Measurements from ENCODE around the gene CCDC184.
A peak's percentile ranks its signal among the peaks of the same experiment; 100 is the strongest.
"Not testable (repeated sequence)": the region's sequence is repeated elsewhere in the genome, so short reads cannot be mapped to it uniquely, and the experiment has no call there.

CCDC184 gene

GRCh38 chr12:48180424-48180823, 3.0 kb upstream of the CCDC184 start:
- no peak for DNase-seq

GRCh38 chr12:48180857-48181495, 2.5 kb upstream of the CCDC184 start:
- DNase-seq = no peak

- no peak for DNase-seq
Measured at GRCh38 chr12:48182631-48183030, 813 bp upstream of the CCDC184 start.

- no peak for DNase-seq
Measured at GRCh38 chr12:48183876-48184548, 568 bp downstream of the CCDC184 start.

DNA sequence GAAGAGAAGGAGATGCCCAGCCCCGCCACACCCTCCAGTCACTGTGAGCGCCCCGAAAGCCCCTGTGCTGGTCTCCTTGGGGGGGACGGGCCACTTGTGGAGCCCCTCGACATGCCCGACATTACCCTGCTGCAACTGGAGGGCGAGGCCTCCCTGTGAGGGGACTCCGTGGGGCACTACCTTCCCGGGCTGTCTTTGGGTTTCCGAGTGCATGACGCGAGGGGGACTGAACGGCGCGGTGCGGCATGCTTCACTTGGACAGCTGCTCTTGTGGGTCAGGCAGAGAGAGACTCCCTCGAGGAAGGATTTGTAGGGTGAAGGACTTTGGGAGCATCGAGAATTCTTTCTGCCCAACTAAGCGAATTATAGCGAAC, 1.1 kb downstream of the CCDC184 start:
- DNase-seq = no peak

GRCh38 chr12:48185181-48185919, 1.9 kb downstream of the CCDC184 start:
- no peak for DNase-seq

GRCh38 chr12:48187916-48188695, 4.7 kb downstream of the CCDC184 start:
- DNase-seq = no peak

GRCh38 chr12:48189331-48190125, 6.1 kb downstream of the CCDC184 start:
- DNase-seq = peak; percentile 68

DNA sequence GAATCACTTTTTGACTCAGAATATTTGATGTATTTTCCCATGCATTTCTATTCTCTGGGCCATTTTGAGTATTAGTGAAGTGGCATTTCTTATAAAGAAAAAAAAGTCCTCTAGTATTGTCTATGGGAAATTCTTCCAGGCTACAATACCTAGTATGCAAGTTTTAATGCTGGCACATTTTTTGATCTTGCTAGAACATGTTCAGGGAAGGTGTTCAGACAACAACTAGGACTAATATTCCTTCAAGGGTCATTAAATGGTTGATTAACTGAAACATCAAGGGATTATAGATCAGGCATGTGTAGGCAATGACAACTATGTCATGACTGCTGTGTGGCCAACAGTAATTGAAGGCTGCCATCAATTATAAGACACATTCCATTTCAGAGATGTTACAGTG, 7.7 kb downstream of the CCDC184 start:
- no peak for DNase-seq

GRCh38 chr12:48192861-48193260, 9.4 kb downstream of the CCDC184 start:
- DNase-seq = no peak

GRCh38 chr12:48193623-48194022, 10.2 kb downstream of the CCDC184 start:
- DNase-seq = no peak

DNA sequence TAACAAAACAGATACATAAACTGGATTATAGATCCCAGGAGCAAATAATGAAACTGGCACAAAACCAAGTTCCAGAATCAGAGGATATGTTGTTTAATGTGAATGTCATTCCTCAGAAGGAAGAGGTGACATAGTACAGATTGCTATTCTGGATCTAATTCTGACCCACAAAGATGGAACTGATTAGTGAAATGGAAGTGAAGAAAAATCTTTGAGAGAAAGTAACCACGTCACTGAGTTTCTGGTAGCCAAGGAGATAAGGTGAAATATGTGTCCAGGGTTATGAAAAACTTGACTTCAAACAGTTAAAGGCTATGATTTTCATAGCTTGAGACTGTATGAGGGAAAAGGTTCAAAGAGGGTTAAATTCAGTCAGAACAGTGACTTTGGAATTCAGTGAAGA, 11.4 kb downstream of the CCDC184 start:
- no peak for DNase-seq

- no peak for DNase-seq
Measured at GRCh38 chr12:48197549-48197970, 14.1 kb downstream of the CCDC184 start.

DNA sequence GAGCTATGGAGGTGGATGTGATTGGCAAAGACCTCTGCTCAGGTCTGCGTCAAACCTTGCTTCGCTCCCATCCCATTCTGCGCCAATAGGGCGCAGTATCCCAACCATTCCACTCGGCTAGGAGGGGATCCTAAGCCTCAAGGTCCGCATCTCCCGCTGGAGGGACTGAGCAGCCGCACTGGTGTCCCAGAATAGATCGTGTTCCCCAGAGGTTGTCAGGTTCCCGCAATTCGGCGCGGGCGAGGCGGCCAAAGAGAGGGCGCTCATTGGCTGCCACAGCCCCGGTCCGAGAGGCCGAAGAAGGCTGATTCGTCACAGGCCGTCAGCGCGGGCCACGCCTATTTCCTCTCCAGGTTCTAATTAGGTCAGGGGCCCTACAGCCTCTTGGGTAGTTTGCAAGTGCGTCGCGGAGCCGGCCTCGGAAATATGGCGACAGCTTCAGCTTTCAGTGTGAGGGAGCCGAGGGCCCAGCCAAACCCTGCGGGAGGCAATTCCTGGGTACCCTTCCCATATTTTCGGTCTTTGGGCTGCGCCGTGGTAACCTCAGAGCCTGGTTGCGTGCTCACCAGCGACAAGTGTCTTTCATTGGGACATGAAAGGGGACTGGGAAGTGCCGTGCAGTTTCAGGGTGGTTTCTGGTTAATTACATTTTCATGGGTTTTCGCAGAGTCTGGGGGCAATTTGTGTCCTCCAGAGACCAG, 14.7 kb downstream of the CCDC184 start:
- DNase-seq = peak; percentile 85

DNA sequence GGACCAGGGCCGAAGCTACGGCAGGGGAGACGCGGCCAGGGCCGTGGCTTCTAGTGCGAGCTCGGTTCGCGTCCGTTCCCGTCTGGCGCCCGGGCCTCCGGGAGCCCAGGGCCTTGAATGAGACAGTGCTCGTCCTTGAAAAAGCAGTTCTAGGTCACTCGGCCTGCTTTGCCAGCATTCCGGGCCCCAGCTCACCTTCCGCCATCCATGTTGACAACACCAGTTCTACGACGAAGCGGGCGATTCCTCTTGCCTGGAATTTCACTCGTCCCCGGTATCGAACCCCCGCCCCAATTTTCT, 15.2 kb downstream of the CCDC184 start:
- DNase-seq = peak; percentile 27

DNA sequence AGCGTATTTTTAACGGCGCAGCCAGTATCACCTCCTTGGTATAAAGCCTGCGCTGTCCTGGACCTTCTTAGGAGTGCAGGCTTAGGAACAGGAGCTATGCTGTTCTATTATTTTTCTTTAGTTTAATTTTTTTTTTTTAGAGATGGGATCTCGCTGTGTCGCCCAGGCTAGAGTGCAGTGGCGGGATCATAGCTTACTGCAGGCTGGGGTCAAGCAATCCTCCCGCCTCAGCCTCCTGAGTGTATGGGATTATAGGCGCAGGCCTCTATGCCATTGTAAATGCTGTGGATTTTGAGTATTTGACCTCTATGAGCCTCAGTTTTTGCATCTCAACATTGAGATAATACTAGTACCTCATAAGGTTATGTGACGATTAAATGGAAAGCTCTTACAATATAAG, 15.5 kb downstream of the CCDC184 start:
- DNase-seq = no peak

- DNase-seq = no peak
Measured at GRCh38 chr12:48199774-48200221, 16.4 kb downstream of the CCDC184 start.

GRCh38 chr12:48201091-48201490, 17.6 kb downstream of the CCDC184 start:
- DNase-seq = no peak

DNA sequence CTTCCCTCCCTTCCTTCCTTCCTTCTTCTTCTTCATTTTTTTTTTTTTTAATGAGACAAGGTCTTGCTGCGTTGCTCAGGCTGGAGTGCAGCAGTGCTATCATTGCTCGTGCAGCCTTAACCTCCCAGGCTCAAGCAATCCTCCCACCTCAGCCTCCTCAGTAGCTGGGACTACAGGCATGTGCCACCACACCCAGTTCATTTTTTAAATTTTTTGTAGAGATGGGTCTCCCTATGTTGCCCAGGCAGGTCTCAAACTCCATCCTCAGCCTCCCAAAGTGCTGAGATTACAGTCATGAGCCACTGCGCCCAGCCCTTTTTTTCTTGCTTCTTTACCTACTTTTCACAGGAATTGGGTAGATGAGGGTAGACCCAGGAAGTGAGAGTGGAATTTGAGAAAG, 18.1 kb downstream of the CCDC184 start:
- DNase-seq = no peak

- no peak for DNase-seq
Measured at GRCh38 chr12:48202766-48203165, 19.3 kb downstream of the CCDC184 start.

DNA sequence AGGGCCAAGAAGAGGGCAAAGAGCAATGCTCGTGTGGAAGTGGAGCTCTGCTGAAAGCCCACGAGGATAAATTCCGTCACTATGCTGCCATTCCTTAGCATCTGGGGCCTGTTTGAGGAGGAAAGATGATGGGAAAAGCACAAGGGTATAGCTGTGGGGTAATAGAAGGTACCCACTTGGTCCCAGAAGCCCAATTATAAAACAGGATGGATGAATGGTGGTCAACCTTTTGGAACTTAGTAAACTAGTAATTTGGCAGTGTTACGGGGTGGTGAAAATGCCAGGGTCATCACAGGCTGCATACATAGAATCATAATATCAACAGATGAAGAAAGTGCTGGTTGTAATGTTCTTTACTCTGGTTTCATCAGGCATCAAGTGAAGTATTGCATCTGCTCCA, 19.7 kb downstream of the CCDC184 start, which contains the start of gene OR10AD1:
Gene OR10AD1 (minus strand): TSS at position 101 of the 400 bp plus-strand sequence. CDS start 0 bp downstream, at position 101.
- DNase-seq = no peak

DNA sequence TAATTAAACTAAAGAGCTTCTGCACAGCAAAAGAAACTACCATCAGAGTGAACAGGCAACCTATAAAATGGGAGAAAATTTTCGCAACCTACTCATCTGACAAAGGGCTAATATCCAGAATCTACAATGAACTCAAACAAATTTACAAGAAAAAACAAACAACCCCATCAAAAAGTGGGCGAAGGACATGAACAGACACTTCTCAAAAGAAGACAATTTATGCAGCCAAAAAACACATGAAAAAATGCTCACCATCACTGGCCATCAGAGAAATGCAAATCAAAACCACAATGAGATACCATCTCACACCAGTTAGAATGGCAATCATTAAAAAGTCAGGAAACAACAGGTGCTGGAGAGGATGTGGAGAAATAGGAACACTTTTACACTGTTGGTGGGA, 26.1 kb downstream of the CCDC184 start:
- not testable (repeated sequence) for DNase-seq

Data from activated CD4-positive, alpha-beta T cell treated with anti-CD3 and anti-CD28 coated beads, Interleukin-2, amount 50 U/mL, for 1 hour (primary cell).